HUDEP-2 (cell line): Measurements from ENCODE around the gene PLOD3.

Experiments used
- DNase-seq, 76 experiments: peaks; one replicate each; lab custom pipeline; 2025; ENCODE audit not compliant: unreplicated experiment in 76 of 76; lab: John Stamatoyannopoulos, UW

PLOD3 gene

DNA sequence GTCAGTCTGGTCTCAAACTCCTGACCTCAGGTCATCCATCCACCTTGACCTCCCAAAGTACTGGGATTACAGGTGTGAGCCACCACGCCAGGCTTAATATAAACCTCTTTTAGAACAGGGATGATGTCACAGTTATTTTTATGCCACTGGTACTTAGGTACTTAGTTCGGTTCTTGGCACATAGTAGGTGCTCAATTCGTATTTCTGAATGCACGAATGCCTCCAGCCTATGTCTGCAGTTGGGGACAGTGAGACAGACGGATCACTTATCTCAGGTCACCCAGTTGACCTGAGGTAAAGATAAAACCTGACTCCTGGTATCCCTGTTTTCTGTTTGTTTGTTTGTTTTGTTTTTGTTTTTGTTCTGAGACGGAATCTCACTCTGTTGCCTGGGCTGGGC is 31.2 kb downstream of the PLOD3 start:
- DNase-seq, result no peak

DNA sequence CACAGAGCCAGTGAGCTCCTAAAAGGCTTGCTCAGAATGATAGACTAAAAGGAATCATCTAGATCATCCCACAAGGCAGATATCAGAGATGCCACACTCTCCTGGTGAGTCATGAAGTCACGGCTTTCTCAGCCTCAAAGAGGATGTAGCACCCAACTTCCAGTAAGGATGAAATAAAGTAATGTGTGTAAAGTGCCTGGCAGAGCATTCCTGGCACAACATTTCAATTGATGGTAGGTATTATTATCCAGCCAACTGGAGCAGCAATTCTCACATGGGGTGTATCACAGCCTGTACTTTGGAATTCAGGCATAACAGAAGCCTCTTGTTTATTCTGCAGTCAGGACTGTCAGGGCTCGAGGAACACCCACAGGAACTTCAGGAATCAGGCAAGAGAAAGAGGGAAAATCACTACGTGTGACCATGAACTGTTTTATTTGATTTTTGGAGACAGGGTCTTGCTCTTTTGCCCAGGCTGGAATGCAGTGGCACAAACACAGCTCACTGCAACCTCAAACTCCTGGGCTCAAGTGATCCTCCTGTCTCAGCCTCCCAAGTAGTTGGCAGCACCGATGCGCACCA is 32.0 kb downstream of the PLOD3 start:
- peak in 1 of 76 experiments; percentile 34 for DNase-seq

DNA sequence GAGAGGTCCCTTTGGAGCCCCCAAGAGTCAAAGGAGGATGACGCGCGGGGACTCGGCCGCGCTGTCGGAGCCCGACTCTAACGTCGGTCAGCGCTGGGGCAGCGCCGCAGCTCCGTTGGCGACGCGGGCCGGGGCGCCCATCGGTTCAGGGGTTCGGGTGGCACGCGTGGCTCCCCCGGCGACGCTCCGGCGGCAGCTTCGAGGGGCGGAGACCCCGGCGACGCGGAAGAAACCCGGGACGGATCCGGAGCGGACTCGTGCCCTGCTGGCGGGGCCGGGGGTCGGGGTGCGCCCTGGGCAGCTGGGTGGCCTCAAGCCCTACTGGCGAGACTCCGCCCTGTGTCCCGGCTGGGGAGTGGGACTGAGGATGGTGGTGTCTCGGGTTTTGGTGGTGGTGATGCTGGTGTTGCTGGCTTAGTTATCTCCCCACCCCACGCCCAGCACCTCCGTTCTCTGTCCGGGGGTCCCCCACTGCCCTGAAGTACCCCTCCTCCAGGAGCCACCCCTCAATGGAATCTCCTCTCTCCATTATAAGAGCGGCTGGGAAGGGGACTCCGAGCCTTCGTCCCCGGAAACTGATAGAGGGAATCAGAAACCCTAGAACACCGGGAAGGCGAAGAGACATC is 37.1 kb downstream of the PLOD3 start, which contains the start of gene NAT16:
Gene NAT16, minus strand, starts transcription at position 164 of the 626 bp plus-strand sequence. CDS start 5,486 bp downstream, outside the sequence.
- DNase-seq, result no peak

DNA sequence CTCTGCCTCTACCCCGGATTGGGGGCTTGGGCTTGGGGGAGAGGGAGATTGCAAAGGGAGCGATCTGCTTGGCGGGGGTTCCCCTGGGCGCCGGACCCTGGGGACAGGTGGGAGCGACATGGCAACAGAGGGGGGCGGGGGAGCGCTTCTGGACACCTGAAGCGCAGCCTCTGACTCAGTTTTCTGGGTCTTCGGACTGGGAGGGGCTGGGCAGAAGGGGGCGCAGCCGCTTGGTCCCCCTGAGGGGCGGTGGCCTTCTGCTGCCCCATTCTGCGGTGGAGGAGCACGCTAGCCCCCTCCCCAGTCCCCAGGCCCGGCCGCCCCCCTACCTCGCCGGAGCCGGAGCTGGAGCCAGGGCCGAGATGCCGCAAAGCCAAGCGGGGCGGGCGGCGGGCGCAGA is 37.7 kb downstream of the PLOD3 start:
- no peak for DNase-seq

DNA sequence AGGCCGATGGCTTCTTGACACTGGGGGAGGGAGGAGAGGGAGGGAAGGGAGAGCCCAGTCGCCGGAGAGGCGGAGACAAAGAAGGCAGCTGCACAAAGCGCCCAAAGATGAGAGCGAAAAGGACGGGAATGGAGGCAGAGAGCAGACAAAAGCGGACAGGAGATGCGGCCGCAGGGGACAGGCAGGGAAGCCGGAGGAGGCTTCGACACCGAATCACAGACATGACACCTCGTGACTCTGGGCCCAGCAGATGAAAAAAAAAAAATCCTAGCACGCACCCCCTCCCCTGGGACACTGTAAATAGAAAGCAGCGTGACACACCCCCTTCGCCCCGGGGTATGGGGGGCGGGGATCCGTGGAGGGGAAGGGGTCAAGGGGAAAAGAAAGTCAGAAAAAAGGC is 38.3 kb downstream of the PLOD3 start:
- peak in 1 of 76 experiments; percentile 6 for DNase-seq

DNA sequence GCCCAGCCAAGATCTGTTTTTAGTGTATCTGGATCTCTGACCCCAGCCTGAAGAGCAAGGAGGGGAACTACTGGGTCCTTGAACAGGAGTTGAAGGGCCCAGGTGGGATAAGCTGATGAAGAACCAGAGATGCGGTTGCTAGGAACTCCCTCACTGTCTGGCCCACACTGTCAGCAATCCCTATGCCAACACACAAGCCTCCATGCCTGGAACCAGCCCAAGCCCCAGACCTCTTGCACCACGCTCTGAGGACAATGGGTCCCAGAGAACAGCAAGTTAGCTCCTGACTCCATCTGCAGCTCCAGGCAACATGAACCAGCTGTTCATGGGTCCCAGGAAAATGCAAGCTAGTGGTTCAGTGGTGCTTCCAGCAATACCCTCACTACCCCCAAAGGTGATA is 39.7 kb downstream of the PLOD3 start:
- no peak for DNase-seq

DNA sequence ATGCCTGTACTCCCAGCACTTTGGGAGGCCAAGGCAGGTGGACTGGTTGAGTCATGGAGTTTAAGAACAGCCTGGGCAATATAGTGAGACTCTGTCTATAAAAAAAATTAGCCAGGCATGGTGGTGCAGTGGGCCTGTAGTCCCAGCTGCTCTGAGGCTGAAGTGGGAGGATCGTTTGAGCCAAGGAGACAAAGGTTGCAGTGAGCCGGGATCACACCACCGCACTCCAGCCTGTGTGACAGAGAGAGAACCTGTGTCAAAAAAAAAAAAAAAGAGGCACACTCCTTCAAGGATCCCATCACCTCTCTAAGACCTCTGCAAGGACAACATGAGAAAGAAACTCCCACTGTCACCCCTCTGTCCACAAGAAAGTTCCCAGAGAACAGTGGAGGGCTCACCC is 41.7 kb downstream of the PLOD3 start:
- no peak for DNase-seq

DNA sequence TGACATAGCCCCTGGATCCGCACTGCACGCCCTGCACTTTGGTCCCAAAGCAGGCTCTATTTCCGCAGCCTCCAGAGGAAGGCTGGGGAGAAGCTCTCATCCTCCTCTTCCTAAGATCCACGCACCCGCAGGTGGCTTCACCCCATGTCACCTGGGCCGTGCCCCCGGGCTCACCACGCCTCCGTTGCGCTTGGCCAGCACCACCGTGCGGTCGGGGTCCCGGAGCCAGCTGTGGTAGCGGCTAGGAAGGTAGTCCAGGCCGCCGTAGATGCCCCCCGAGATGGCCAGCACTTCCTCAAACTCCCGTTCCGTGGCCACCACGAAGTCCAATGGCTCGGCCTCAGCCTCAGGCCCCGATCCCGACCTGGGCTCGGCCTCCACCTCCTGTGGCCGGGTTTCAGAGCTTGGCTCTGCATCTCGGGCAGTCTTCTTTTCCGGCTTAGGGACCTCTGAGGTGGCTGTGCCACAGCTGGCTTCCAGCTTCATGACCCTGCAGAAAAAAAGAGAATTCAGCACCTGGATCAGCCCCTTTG is 43.0 kb downstream of the PLOD3 start:
- DNase-seq, result no peak

DNA sequence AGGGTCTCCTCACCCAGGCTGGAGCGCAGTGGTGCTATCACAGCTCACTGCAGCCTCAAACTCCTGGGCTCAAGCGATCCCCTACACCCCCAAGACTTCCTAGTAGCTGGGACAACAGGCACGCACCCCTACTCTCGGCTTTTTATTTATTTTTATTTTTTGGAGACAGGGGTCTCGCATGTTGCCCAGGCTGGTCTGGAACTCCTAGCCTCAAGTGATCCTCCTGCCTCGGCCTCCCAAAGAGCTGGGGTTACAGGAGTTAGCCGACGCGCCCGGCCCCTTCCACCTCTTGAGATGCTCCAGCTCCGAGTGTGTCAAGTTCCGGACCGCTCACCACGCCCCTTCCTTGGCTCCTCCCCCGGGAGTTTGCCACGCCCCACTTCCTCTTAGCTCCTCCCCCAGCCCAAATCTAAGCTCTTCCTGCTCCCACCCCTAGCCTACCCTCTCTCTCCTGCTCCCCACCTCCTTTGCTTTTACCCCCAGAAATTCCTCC is 43.6 kb downstream of the PLOD3 start:
- peak in 70 of 76 experiments; percentile 5 to 79 (median 54) for DNase-seq

DNA sequence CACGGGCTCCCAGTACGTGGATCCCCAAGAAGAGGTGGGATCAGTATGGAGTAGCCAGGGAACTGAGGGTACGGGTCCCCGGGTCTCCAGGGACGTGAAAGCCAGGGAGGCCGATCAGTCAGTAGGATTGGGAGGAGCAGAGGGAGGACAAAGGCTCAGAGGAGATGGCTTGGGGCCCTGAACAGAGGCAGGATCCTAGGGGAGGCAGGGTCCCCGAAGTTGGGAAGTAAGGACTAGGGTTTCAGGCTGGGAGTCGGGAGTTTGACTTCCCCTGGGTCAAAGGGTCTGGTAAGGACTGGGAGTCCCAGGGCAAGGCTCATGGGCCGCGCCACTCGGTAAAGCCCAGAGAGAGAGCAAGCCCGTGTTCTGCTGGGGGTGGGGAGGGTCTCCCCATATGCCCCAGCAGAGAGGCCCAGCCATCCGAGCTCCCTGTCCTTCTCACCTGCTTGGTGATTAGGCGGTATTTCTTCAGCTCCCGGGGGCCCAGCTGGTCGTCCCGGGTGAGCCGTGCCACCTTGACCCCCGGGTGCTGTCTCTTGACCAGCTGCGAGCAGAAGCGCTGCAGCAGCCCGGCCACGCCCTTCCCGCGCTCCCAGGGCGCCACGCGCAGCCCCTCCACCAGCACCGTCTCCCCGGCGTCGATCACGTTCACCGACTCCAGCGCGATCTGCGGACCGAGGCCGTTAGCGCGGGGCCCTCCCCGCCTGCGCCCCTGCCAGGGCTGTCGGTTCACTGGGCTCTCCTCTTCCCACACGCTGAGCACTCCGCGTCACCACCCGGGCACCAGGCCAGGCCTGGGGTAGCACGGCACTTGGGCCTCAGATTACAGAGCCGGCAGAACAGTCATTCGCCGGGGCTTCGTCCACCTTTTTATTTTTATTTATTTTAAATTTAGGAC is 44.3 kb downstream of the PLOD3 start:
- peak in 74 of 76 experiments; percentile 5 to 92 (median 74) for DNase-seq

DNA sequence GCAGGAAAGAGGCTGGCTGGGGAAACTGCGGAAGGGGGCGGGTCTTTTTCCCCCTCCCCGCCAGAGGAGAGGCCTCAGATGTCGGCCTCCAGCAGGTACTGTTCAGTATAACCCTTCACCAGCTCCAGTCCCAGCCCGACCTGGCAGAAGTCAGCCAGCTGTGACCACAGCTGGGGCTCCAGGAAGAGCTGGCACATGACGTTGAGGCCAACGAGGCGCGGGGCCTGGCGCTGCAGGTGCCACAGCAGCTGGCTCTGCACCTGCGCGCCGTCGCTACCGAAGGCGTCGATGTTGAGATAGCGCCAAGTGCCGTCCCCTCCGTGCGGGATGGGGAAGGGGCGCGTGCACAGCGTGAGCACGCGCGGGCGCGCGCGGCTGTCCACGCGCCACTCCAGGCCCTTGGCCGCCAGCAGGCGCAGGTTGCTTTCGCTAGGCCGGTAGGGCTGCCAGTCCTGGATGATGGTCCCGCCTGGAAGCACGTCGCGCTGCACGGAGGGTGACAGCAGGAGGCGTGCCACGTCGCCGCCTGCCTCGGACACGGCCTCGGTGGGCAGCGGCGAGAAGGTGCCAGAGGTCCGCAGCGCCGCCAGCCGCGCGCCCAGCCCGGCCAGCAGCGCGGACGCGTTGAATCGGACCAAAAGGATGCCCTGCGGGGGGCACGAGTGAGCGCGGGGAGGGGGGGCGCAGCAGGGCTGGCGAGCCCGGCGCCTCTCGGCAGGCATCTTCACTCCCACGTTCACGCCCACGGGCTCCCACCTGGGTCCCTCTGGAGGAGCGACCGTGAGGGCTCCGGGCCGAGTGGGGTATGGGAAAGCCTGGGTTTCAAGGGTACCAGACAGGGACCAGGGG is 45.2 kb downstream of the PLOD3 start:
- no peak for DNase-seq

DNA sequence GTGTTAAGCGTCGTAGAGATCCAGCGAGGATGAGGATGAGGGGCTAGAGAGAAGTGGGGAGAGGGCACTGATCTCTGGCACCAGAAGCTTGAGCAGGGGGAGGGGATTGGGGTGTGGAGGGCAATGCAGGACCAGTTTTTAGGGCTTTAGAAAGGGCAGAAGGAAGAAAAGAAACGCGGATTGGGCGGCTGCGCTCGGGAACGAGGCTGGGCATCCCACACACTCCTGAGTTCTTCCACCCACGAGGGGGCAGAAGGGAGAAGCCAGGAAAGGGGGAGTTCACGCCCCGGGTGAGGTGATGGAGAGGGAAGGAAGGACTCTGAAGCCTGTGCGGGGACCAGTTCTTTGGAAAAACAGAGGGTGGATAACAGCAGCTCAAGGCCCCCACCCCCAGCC is 45.9 kb downstream of the PLOD3 start:
- peak in 1 of 76 experiments; percentile 9 for DNase-seq

DNA sequence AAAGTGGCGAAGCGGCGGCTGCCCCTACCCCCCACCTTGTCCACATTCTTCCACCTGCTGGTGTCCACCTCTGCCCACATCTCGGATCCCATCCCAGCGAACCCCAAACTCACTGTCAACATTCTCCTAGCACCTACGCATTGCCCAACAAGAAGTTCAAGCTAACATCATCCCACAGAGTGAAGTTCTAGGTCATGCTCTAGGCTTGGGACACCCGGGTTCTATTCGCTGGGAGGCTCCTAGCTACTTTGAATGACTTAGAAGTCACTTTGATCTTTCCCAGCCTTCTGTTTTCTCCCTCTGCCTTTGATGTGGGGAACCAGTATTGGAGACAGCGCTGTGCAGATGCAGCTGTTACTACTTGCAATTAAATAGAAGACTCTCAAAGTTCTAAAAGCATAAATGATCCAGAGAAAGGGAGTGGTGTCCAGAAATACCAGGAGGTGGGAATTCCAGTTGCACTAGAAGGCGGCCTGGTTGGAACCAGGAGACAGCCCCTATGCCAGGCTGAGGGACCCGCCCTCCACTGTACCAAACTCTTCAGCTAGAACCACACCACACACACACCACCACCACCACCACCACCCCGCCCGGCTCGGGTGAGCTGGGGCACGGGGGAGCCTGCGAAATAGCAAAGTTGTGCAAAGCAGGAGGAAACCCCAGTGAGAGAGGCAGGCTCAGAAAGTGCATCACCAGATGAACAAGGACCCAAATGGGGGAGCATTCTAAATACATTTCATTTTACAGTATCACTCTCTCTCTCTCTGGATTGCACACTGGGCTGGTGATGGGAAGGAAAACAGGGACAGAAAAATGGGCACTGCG is 46.6 kb downstream of the PLOD3 start:
- DNase-seq, result no peak

DNA sequence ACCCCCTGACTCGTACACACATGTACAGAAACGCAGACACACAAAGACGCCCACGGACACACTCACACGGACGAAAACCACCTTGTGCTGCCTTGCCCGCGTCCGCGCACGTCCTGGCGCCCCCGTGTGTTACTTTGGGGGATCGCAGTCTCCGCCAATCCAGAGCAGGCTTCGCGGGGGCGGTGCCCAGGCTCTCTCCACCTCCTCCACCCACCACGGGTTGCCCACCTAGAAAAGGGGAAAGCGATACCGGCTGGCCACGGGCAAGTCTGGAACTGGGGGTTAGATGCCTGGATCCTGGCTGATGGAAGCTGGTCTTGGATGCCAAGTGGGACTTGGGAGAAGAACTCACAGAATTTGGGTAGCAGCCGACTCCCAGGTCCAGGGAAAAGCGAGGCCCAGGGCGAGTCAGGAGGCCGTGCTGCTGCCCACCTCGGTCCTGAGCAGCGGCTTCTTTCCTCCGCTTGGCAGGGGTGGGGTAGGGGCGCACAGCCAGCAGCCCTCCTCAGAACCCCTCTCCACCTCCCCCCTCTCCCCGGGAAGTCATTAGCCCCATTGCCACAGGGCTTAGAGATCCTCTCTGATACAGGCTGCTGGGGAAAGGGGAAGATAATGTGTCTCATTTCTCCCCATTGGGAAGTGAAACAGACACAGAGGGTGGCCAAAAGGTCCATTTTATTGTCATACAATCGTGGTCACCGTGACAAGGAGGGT is 47.4 kb downstream of the PLOD3 start:
- DNase-seq, result peak in 69 of 76 experiments; percentile 1 to 81 (median 50)

DNA sequence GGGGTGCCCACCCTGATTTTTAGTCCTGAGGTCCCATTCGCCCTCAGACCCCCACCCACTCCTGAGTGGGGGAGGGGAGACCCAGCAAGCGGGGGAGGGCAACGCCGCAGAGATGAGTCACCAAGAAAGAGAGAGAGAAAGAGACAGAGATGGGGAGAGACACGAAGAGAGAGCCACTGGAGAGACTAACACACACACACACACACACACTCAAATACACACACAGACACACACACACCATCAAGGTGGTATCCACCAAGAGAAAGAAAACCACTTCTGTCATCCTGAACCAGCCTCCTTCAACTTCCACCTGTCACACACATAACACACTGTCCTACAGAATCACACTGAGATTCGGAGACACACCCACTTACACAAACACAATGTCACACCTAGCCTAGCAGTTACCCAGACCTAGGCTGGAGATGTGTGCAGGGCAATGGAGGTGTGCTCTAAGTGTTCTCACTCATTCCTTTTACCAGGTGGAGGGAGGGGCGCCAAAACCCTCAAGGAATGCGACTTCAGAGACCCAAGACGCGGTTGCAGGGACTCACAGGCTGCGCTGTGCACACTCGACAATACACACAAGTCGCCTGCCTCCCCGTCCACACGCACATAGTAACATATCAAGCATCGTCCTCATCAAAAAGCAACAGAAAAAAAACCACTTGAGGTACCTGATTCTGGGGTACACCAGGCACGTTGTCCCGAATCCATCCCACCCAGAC is 48.1 kb downstream of the PLOD3 start:
- DNase-seq, result peak in 1 of 76 experiments; percentile 37

DNA sequence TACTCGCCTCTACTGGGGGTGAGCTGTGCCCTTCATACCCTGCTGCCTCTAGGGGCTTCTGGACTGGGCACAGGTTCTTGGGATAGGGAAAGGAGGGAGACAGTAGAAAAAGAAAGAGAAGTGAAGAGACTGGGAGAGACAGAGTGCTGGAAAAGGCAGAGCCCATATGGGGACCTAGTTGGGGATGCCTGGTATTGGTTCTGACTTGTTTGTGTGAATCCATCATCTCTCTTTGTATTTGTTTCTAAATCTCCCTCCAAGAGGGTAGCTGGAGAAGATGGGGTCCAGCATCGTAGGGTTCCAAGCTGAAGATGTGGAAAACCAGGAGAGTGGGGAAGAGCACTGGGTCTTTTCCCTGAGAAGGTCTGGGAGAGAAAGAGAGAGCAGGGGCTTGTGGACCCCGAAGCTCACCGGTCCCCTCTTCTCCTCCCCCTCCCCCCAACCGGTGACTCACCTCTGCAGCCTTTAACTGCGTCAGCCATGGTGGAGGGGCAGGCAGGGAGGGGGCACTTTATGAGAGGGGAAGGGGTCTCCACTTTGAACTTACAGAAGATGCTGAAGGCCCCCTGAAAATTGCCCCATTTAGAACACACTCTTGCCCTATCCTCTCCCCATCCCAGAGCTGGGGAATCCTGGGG is 48.9 kb downstream of the PLOD3 start:
- DNase-seq, result no peak

DNA sequence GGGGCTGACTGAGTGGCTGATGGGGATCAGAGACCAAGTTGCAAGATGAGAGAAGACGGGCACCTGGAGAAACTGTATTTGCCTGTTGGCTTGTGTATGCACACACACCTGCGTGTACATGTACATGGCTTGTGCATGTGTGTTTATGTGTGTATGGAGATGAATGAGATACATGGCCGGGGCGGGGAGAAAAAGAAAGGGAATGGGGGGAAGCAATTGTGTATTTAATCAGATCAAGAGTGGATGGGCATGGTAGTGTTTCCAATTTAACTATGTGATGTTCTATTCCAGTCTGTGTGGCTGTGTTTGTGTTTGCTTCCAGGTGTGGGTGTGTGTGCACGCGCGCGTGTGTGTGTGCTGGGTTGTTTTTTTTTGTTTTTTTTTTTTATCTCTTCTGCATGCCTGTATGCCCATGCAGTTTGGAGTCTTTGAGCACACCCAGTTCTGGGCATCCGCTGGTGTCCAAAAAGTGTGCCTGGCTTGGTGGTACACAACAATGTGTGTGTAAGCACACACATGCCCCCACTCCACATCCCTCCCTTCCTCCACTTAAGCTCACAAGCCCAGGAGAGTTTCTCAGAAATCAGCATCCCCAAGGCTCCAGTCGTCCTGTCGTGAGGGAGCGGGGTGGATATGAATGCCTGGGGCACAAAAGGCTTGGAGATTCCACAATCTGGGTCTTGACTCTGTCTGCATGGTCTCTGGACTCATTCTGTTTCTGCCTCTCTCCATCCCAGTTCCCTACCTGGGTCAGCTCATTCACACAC is 49.6 kb downstream of the PLOD3 start:
- no peak for DNase-seq
